HG02678 (cell line): ENCODE results near the gene HOXC10.

Experiments used
- ATAC-seq: cut with Tn5 transposase; IDR thresholded peaks from one replicate; pipeline ENCODE4 v1.9.1; 2021; ENCODE audit warnings: mild to moderate bottlenecking, moderate library complexity; ENCODE audit not compliant: unreplicated experiment

The HOXC10 gene

DNA sequence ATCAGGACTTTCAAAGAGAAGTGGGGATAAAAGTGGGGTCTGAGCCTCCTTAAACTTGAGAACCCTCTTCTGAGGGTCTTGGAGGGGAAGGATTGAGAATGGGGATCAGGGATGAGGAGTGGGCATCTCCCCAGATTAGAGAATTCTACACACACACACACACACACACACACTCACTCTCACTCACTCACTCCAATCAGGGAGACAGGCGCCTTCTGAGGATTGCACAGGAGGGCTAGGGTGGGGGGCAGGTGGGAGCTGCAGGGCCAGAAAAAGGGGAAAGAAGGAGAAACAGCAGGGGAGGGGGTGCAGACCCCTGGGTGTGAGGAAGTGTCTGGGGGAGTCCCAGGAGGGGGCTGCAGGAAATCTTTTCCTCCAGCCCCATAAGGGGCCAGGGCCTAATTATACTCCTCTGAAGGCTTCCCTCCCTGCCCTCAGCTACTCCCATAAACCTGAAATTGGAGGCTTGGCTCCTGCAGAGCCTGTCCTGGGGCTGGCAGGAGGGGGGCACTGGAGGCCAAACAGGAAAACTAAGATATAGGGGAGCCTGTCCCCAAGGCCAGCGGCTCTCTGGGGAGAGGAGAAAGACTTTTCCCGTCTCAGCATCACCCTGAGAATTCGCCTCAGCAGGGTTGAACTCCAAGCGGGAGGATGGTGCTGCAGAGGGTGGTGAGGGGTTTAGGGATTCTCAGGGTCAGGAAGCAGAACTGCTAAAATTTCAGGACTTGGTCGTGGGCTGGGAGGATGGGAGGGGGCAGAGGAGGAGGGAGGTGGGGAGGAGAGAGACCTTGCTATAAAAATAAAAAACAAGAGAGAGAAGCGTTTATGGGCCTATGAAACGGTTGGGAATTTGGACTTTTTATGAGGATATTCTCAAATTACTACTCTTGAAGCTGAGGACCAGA lies 16.6 kb downstream of the HOXC10 start:
- ATAC-seq = no peak

DNA sequence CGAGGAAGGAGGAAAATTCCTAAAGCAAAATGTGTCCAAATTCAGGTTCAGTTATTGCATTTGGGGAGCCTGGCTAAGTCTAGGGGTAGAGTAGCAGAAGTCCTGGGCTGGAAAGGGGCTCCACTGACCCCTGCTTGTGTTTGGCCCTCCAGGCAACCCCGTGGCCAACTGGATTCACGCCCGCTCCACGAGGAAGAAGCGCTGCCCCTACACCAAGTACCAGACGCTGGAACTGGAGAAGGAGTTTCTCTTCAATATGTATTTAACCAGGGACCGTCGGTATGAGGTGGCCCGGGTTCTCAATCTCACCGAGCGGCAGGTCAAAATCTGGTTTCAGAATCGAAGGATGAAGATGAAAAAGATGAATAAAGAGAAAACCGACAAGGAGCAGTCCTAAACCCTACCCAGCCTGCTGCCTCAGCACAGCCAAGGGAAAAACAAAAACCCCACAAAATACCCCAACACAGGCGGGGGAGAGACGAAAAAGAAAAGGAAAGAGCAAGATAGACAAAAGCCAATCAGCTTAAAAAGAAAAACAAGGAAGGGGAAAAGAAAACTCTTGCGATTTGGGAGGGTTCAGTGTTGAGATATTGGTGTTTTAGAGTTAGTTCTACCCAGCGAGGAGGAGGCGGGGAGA lies 17.4 kb downstream of the HOXC10 start:
- no peak for ATAC-seq

DNA sequence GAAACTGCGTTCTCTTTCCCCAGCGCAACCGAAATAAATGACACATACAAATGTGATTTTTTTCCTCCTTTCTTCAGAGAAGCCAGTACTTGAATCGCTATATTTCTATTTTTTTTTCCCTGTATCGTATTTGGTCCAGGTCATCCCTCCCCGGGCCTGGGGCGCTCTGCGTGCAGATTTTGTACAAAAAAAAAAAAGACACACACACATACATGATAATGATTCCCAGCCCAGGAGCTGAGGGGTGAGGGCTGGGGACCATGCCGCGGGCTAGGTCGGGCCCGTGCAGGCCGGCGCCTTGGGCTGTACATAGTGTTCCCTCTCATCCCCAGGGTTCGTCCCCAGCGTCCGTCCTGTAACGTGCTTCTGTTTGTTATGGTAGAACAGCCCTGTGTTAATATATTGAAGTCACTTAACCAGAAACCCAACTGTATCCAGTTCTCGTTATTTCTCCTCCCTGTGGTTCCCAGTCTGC lies 18.0 kb downstream of the HOXC10 start:
- ATAC-seq = no peak

DNA sequence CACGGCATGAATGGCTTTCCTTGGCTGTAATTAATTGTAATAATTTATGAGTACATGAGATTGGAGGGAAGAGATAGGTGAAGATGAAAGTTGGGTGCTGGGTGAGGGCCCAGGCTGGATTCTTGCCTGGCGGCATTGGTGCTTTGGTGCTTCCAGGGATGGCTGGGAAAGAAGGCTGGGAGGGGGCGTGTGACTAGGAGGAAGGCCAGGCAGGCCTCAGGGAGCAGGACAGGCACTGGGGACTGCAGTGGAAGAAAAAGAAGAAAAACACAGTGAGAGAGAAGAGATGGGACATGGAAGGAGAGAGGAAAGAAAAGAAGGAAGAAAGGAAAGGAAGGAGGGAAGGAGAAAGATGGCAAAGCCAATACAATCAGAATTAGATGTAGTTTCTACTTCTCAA lies 18.7 kb downstream of the HOXC10 start:
- no peak for ATAC-seq

DNA sequence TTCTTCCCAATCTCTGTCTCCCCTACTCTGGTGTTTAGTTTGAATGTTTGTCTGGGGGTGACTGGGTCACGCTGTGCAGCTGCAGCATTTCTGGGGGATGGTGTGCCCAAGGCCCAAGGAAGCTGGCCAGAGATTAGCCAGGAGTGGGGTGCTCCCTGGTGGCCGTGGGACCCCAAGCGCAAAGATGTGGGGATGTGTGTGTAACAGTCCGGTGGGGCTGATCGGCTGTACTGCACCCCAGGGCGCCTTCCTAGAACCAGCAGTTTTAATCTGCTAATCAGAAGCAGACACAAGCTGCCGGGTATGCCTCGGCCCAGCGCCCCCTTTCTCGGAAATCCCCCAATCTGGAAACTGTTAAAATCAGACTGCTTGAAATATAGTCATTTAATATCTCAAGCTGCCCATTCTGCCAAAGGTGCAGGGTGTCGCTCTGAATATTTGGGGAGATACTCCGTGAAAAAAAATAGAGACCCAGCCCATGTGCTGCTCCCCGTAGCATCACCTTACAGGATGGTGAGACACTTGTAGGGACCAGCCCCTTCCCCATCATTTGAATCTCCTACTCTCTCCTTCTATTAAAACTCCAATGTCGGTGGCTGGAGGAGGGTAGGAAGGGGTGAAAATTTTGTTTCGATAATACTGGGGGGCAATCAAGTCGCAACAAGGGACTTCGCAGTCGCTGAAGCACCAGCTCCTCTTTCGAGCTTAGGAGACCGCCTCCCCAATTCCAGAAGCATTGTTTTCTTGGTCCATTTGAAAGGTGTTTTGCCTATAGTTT lies 19.3 kb downstream of the HOXC10 start:
- no peak for ATAC-seq

DNA sequence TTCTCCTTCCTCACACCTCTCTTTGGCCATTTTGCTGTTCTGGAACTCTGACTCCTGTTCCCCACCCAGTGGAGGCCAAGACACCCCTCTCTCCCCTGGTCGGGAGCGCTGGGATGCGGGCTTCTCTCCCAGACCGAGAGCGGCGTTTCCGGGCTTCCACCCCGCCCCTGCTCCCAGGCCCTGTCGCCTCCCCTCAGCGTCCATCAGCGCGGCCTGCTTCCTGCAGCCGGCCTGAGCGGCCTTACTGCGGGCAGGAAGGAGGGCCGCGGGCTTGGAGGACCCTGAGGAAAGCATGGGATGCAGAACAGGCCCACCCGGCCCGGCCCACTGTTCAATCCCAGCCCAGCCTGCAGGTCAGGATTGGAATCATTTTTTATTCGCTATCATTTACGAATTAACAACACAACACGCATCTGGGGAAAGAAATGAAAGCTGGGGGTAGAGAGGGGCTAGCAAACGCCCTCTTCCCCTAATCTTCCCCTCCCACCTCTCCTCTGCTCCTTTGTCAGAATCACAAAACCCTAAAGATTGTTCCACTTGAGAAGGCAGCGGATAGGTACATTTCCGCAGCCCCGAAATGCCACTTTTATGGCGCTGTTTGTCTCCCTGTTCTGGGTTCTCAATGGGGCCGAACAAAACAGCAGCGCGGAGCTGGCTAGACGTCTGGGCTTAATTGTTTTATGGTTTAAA lies 20.0 kb downstream of the HOXC10 start:
- ATAC-seq = no peak

DNA sequence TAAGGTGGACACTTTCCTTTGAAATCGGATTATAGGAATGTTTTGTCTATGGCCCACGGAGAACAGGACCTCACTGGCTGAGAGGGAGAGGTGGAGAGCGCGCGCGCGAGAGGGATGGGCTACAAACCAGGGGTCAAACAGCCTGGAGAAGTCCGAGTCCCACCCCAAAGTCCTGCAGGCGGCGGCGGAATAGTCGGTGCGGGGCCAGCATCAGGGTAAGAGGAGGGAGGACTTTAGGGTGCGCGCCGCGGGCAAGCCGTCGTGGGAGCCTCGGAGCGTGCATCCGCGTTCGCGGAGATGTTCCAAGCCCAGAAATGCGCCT lies 20.5 kb downstream of the HOXC10 start:
- no peak for ATAC-seq

DNA sequence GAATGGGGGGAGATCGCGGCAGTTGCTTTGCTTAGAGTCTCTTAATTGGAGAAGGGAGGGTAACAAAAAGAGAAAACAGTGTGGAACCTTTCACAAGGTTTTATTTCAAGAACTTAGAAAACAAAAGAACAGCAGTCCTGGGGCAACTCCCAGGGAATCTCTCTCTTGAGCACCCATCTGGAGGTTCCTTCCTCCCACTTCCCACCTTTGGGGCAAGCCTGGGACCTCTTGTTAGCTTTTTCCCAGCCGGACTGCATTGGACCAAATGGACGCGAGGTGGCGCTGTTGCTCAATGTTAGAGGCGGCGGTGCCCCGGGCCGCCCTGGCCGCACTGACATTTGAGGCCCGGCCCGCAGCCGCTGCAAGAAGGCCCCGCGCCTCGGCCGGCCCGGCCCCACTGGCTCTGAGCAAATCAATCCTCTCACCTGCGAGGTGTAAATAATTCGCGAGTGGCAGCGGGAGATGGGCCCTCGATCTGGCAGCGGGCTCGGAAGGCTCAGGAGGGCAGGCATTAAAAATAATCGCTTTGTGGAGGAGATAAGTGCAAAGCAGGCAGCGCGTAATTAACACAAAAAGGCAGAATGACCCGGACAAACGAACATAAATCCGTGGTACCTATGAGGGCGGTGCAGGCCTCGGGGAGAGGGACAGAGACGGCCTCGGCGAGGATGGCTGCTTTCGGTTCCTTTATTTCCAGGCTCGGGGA lies 21.1 kb downstream of the HOXC10 start:
- ATAC-seq = peak; percentile 76

DNA sequence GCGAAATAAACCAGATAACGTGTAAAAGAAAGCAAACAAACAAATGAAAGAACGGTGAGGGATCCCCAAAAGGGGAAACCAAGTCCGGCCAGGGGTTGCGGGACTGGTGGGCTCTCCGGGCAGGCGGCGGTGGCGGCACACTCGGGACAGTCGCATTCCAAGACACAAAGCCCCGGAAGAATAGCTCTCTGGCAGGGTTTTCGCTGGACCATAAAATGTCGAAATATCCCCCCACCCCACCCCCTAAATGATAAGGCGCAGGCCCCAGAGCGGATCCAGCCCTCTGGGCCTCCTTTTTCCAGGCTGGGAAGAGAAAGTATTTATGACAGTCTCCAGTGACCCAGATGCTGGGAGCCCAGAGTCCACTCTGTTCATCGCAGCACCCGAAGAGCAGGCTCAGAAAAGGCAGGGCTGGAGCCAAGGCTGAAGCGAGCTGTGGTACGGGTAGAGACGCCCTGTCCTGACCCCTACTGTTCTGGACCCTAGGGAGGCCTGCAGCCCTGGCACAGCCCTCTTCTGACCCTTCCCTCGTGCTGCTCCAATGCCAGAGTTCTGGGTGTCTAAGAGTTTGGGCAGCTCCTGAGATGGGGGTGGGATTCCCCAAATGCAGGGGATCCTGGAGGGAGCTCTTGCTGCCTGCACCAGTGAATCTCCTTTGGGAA lies 21.7 kb downstream of the HOXC10 start:
- no peak for ATAC-seq

DNA sequence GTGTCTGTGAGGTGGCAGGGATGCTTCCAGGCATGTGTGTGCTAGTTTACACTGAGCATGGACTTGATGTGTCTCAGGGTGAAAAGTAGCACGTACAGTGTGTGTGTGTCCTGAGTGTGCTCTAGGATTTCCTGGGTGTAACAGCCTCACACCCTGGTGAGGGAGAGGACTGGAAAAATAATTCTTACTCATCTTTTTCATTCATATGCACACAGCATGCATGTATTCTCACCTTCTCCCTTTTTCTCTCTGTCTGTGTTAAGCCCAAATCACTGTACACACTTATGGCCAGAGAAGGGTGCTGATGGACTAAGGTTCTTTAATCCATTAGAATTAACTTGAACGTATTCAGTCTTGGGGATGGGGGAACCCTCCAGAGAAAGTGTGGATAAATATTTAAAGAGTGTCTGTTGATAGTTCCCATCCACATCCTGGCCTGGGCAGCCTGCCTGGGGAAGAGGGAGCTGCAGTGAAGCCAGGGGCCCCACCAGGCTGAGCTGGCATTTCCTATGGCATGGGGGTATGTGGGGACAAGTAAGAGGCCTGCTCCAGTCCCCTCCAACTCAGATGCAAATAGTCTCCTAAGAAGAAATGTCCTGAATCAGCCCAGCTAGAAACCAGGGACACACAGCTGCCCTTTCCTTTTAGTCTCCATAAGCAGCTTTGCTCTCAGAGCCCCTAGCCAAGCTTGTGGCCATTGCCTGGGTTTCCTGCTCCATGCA lies 22.8 kb downstream of the HOXC10 start:
- ATAC-seq = no peak

DNA sequence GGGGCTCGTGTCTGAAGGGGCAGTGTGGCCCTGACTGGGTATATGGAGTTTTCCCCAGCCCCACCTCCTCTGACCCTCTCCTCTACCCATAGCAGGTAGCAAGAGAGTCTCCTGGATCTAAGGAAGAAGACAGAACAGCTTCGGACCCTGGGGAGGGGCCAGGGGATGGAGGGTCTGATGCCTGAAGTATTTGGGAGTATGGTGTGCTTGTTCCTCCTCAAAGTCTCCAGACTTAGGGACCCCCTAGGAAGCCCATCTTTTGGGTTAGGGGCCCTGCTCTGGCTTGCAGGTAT lies 23.3 kb downstream of the HOXC10 start:
- no peak for ATAC-seq

DNA sequence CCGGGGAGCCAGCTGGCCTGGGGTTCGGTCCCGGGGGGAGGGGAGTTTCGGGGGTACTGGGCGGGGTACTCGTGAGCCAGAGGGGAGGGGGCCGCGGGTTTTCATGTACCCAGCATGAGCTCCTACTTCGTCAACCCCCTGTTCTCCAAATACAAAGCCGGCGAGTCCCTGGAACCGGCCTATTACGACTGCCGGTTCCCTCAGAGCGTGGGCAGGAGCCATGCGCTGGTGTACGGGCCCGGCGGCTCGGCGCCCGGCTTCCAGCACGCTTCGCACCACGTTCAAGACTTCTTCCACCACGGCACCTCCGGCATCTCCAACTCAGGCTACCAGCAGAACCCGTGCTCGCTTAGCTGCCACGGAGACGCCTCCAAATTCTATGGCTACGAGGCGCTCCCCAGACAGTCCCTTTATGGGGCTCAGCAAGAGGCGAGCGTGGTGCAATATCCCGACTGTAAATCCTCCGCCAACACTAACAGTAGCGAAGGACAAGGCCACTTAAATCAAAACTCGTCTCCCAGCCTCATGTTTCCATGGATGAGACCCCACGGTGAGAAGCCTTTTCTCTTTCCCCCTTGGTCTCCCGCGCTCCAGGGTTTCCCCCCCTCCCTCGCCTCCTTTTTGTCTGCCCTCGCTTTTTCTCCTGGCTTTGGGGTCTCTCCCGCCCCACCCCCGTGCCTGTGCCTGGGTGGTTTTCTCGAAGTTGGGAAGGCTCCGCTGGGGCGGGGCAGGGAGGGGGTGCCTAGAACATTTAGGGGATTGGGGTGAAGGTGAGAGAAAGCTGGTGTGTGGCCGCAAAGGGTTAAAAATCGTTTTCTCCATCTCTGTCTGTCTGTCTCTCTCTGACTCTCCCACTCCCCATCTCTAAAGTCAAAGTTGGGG lies 24.5 kb downstream of the HOXC10 start:
- ATAC-seq = no peak

DNA sequence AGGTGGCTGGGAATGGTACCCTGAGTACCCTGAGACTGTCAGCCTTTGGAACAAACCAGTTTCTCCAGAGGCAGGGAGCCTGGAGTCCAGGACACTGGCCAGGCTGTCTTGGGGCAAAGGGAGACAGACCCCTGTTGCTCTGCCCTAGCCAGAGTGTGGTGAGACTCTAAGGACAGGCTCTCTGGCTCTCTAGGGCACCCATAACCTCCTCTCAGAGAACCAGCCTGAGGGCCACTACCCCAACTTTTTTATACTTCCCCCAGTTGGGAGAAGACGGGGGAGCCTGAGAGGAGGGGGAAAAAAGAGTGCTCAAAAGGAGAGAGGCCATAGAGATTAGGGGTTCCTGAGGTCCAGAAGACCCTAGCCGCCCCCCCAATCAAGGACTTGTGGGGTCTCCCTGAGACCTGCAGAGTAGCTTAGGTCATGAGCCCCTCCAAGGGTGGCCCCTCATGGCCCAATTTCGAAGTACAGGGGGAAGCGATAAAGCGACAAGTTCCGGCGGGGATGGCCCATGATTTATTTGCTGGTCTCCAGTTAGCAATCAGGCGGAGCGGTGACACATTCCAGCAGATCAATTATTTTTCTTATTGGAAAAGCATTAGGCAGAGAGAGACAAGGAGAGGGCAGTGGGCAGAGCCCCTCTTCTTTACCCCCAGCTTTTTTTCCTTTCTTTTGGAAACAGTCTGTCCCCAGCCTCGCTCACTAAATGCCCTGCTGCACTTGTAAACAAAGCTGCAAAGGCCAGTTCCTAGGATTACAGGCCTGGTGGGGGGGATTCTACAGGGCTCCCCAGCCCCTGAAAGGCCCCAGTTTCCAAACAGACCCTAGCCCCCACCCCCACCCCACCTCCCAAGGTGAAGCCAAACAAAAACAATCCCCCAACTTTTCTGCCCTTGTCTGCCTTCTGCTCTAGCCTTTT lies 25.4 kb downstream of the HOXC10 start:
- no peak for ATAC-seq

DNA sequence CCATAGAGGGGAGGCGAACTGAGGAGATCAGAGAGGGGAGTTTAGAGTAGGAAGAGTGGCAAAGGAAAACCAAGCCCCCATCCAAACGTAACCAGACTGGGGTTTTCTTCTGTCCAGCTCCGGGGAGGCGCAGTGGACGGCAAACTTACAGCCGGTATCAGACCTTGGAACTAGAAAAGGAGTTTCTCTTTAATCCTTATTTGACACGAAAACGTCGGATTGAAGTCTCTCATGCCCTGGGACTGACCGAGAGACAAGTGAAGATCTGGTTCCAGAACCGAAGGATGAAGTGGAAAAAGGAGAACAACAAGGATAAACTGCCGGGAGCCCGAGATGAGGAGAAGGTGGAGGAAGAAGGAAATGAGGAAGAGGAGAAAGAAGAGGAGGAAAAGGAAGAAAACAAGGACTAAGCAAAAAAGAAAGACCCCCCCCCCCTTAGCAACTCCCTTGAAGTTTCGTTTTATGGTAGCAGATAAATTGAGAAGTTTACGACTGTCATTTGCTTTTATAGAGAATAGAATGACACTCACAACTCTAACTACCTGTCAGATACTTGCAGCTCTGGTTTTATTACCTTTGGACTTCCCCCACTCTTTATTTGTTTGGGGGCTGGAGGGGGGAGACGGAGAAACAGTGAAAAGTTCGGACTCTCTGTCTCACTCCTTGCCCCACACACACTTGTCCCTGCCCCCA lies 26.2 kb downstream of the HOXC10 start:
- no peak for ATAC-seq

DNA sequence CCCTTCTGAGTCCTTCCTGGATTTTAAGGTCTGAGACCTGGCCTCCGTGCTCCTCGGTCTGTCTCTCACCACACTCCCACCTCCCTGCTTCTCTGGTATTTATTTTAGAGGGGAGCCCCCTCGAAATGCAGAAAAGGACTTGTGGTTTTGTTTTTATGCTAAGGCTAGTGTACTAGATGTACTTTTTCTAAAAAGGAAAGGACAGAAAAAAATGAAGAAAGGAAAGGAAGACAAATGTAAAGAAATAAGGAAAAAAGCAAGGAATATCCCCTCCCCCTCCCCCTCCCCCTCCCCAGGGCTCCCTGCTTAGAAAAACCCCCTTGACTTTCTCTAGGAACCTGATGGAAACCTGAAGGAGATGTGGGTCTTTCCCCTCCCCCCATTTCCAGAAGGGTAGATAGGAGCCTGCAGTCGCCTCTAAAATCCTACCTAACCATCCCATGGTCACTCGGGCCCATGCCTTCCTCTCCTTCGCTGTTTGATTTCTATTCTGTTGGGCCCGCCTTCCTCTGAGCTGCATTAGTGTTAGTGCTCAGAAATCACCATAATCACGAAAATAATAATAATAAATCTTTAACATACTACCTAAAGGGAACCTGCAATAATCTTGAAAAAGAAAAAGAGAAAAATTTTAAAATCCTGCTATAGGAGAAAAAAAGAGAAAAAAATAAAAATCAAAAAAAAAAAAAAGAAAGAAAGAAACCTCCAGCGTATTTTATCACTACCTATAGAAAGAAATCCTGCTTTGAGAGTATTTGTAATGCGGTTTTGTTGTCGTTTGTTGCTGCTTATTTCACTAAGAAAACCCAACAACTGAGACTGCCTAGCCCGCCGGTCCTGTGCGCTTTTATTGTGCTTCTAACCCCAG lies 27.0 kb downstream of the HOXC10 start:
- ATAC-seq = no peak
